ENCODE data around the gene TK2.

The TK2 gene

GRCh38 chr16:66590322-66590721 lies 40.4 kb upstream of the TK2 start:
- no peak for TF ChIP-seq CTCF (IDR thresholded peaks at IDR 0.05)

GRCh38 chr16:66588981-66589713 lies 39.2 kb upstream of the TK2 start:
- TF ChIP-seq CTCF (IDR thresholded peaks at IDR 0.05): no peak

GRCh38 chr16:66587881-66588600 lies 38.1 kb upstream of the TK2 start:
- no peak for TF ChIP-seq CTCF (IDR thresholded peaks at IDR 0.05)

GRCh38 chr16:66585481-66586239 lies 35.7 kb upstream of the TK2 start:
- TF ChIP-seq CTCF (IDR thresholded peaks at IDR 0.05): no peak

- TF ChIP-seq CTCF (IDR thresholded peaks at IDR 0.05): no peak
Observed at GRCh38 chr16:66581246-66581952, 31.5 kb upstream of the TK2 start.

GRCh38 chr16:66580605-66581209 lies 30.8 kb upstream of the TK2 start:
- TF ChIP-seq CTCF (IDR thresholded peaks at IDR 0.05): no peak
